ENCODE data around the gene TWIST2.

Gene TWIST2

DNA sequence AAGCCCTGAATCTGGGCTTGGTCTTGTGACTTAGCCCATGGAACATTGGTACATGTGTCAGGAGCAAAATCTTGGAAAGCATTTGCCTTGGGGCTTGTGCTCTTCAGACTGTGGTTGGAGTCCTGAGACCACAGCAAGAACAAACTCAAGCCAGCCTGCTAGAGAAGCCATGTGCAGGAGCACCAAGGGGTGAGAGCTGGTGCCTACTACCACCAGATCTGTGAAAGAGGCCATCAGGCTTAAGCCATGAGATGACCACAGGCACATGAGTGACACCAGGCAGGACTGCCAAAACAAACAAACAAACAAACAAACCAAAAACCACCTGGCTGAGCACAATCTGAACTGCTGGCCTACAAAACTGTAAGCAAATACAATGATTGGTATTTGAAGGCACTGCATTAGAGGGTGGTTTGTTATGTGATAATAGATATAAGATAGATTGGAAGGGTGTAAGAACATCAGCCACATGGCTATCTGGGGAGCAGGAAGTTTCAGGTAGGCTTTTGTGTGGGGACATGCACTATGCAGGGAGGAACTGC lies 9.0 kb upstream of the TWIST2 start:
- DNase-seq (ENCODE audit: low spot score): no peak

DNA sequence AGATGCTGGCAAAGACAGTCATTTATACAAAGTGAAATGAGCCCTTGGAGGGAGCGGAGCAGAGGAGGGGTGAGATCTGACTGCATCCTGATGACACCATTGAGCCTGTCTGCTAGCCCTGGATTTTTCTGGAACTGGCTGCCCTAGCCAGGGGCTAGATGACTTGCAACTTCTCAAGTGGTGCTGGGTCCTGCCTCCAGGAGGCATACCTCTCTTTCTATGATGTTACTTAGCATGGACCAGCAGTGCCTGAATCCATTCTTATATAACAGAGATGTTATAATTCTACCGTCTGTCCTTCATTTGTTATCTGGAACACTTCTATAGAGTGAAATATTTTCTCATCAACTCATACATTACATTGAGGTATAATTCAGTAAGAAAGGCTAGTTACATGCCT lies 8.5 kb upstream of the TWIST2 start:
- DNase-seq (ENCODE audit: low spot score): no peak

DNA sequence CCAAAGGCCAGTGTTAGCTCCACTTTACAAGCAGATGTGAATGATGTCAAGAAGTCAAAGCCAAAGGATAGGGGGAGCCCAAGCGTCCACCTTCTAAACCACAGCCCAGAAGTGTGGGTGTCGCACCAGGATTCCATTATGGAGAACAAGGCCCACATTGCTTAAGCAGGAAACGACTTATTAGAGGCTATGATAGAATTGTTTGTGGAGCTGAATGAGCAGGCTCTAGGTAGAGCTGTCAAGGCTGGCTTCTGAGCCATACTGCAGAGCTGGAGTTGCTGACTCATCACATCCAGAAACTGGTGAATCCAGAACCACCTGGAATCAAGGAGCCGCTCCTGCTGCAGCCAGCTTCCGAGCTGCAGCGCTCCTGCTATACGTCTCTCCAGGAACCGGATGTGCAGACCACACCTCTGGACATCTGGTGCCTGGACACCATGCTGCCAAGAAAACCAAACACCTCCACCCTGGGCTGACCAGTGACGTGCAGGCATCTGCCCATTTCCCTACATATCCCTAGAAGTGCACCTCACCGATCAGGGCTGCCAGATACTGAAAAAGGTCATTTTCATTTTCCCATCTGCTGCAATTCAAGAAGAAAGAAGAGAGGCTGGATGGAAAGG lies 6.2 kb upstream of the TWIST2 start:
- DNase-seq (ENCODE audit: low spot score): no peak

DNA sequence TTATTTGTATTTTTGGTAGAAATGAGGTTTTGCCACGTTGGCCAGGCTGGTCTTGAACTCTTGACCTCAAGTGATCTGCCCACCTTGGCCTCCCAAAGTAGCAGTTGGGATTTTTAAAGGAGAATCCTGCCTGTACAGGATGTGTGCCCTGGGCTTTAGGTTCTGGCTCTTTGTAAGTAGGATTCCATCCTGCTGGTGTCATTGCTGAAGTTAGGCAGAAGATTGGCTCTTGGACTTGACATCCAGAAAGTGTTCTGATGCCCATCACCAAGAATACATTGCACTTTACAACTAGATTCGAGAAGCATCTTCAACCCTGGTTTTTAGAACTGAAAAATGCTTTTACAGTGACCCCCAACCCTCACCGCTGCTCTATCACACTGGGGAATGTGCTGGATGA lies 4.4 kb upstream of the TWIST2 start:
- no peak for DNase-seq (ENCODE audit: low spot score)

DNA sequence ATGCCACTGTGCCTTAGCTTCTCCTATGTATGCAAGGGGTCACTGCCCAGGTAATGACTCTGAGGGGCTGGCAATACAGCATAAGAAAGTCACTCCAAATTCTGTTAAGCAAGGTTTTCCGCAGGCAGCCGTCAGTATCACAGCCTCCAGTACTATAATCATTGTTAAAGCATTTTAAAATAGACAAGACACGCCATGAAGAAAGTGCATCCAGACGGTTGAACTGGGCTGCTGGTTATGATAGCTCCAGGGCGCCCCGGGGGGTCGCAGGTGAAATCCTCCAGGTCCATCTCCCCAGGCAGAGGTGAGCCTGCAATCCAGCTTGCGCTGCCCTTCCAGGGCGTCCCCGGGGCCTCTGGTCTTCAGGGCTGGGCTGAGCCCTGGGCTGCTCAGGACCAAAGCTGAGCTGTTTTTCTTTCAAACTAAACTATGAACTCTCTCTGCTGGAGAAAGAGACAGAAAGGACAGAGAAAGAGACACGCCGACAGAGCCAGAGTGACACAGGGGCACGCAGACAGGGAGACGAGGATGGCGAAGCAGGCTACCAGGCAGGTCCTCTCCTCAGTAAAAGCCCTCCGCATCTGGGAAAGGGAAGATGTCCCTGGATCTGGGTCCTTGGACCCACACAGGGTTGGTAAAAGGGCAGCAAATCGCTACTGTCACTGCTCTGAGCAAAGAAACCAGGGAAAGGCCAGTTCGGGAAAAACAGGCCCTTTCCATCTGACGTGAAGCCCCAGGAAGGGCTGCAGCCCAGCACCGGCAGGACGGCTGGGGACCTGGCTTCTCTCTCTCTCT lies 2.1 kb upstream of the TWIST2 start:
- DNase-seq (ENCODE audit: low spot score): no peak

DNA sequence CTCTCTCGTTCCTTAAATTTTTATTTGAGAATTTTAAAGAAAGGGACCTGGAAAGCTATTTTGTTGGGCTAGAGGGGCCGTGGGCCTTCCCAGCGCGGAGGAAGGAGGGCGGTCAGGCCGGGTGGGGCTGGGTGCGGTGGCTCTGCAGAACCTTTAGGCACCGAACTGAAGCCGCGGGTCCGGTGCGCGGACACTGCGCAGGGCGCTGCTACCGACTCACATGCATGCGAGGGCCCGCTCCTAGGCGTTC lies 1.6 kb upstream of the TWIST2 start:
- DNase-seq (ENCODE audit: low spot score): no peak

DNA sequence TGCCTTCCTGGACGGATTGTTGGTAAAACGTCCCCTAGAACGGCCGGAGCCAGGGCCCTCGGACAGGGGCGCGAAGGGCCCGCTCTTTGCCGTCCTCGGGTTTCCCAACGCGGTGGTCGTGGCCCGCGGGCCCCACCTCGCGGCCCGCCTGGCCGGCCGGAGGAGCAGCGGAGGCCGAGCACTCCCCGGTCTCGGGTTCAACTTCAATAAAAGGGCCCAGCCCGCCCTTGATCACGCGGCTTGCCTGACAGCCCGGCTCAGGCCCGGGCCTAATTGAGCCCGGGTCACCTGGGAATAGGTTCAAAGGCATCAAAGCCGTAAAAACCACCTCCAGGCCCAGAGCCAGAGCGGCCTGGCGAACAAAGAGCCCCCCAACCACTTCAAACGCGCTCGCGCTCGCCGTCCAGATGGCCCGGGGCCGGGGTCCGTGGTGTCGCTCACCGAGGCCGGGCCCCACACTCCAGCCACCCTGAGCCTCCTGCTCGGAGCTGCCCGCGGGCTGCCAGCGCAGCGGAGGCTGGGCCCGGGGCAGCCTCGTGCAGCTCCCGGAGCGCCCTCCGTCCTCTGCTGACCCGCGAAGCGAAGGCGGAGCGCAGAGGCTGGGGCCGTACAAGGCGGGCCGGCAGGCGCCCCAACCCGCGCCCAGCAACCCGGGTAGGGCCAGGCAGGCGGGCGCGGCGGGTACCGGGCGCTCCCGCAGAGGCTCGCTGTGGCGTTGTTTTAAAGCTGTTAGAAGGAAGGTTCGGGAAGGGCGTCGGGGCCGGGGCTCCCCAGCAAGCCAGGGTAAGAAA lies 1.1 kb upstream of the TWIST2 start:
- no peak for DNase-seq (ENCODE audit: low spot score)

DNA sequence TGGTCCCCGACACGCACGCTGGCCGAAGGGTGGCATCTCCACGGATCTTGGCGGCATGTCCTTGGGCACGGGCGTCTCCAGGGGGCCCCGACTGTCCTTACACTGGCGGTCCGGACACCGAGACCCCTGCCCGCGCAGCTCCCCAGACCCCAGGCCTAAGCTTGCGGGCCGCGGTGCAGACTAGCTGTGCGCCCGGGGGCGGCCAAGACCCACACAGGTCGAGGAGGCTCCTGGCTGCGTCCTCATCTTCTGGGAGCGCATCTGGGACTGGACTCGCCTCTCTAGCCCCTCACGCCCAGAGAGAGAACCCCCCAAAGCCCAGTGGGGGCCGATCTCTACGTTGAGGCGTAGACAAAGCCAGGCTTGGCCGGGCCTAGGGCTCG lies 475 bp upstream of the TWIST2 start:
- DNase-seq (ENCODE audit: low spot score): no peak

DNA sequence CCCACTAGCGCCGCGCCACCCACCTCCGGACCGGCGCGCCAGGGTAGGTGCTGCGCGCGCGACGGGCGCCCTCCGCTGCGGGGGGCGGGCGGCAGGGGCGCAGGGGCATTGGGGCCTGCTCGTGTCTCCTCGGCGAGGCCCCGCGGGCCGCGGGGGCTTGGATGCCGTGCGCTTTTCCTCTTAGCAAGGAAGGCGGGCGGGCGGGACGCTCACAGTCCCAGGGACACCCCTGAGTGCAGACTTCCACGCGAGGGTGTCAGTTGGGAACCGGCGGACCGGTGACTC lies 748 bp downstream of the TWIST2 start:
- no peak for DNase-seq (ENCODE audit: low spot score)

DNA sequence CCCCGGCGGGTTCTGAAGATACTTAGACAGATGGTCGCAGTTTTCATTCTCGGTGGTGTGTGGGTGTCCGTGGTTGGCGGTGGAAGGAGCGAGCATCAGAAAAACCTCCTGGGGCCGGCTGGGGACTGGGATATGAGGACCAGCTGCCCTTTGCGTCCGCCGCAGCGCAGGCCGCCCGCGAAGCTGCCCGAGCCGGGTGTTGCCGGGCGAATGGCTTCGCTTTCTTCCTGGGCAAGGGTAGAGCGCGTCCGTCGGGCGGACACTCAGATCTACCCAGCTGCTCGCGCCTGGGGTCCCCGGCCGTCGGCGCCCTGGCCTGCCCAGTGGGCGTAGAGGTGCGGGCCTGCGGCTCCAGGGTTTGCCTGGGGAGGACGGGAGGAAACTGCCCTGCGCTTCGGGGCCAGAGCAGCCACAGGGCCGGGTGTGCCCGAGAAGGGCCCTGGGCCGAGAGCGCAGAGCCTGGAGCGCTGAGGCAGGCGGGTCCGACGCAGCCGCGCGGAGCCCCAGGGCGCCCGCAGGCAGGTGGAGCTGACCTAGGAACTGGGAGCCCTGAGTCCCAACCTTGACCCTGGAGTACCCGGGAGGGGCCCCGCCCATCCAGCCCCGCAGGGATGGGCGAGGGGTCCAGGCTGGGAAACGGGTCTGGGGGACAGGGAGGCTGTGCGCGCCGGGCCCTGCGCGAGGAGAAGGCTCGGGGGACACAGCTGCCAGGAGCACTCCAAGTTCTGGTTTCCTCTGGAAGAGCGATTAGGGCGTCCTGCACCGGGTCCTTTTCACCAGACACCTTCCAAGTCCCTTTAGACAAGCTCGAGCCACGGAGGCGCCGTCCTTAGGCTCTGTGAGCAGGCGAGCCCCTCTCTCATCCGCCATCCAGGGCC lies 1.3 kb downstream of the TWIST2 start:
- DNase-seq (ENCODE audit: low spot score): no peak

DNA sequence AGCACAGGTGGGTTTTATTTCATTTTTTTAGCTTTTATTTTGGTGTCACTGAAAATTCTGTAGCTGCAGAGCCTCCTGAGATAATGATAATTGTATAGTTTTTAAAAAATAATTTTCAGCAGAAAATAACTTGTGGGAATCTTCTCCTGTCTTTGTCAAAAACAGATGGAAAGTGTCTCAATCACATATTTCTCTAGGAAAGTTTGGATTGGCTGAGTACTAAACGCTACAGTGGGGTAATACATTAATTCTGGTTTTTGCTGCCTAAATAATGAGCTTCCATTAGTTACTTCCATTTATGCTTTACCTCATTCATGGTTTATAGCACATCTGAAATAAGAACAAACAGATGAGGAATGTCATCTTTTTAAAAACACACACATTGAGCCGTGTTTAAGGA lies 2.2 kb downstream of the TWIST2 start:
- DNase-seq (ENCODE audit: low spot score): no peak

DNA sequence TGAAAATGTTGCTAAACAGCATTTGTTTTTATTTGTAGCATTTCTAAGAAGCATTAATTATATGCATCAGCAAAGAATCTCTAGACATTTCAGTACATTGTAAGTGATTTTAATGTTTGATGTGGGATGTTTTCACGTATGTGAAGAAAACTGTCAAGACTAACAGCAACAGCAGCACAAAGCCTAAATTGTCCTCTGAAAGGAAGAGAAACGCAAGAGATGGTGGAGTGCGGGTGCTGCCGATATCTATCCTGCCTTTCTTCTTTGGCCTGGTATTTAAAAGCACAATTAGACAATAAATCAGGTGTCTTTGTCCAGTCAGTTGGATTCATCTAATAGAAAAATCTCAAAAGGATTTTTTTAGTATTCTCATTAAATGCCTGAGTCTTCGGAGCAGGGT lies 3.1 kb downstream of the TWIST2 start:
- DNase-seq (ENCODE audit: low spot score): no peak

DNA sequence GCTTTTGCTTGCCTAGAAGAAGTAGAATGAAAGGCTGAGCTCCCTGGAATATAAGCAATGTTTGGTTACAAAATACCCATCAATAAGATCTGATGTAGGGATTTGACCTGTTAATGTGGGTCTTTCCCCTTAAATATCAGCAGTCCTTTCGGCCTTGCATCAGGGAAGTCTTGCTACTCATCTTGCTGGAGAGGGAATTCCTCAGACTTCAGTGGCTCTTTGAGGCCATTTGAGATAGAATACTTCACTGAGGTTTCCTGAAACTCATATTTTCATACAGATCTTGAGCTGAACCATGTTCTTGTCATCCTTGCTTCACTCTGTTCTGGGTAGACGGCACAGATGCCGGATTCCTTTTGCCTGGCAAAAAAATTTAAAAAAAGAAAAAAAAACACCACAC lies 3.9 kb downstream of the TWIST2 start:
- DNase-seq (ENCODE audit: low spot score): no peak

DNA sequence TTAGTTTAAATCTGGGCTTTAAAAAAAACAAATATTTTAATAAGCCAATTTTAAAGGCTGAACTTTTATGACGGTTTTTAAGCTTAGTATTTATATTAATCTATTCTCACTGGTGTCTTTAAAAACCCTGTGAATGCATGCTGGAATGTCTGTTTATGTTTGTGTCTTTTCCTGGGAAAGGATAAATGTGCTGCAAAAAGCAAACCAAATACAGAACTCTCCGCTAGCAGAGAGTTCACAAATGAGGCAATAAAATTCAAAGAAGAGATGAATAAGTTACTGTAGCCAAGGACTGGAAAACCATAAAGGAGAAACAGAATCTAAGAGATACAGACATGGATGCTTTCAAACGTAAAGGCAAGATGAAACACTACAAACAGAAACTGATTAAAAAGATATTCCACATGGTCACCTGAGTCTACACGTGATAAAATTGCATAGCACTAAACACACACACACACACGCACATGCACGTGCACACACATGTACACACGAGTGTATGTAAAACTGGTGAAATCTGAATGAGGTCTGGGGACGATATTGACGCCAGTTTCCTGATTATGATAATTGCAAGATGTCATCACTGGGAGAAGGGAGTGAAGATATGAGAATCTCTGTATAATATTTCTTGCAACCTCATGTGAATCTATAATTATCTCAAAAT lies 4.5 kb downstream of the TWIST2 start:
- no peak for DNase-seq (ENCODE audit: low spot score)

DNA sequence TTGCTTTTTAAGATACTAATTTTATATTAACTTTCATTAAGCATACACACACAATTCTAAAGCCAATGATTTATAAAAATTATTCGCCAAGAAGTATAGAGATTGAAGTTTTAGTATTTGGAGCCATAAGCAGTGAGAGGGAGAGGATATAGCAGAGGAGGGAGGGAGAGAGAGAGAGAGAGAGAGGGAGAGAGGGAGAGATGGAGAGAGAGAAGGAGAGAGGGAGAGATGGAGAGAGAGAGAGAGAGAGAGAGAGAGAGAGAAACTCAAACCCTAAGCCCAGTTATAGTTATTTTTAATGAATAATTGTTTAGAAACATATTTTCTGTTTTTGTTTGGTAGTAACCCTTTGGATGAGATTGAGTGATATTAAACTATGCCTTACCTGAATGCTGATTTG lies 5.3 kb downstream of the TWIST2 start:
- no peak for DNase-seq (ENCODE audit: low spot score)

DNA sequence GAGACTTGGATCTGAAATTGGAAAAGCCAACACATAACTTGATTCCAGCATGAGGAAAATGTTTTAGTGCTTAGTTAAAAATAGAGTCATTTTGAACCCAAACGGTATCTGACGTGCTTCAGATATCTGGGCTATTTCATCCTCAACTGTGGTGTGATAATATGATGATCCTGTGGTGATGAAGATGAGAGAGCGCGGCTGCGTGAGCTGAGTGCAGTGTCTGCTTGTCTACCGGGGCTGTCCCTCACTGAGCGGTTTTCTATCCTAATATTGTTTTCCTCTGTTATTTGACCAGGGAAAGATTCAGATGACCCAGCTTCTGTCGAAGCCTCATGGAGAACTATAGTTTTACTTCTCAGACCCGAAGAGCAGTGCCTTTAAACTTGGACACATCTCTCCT lies 5.8 kb downstream of the TWIST2 start:
- no peak for DNase-seq (ENCODE audit: low spot score)

DNA sequence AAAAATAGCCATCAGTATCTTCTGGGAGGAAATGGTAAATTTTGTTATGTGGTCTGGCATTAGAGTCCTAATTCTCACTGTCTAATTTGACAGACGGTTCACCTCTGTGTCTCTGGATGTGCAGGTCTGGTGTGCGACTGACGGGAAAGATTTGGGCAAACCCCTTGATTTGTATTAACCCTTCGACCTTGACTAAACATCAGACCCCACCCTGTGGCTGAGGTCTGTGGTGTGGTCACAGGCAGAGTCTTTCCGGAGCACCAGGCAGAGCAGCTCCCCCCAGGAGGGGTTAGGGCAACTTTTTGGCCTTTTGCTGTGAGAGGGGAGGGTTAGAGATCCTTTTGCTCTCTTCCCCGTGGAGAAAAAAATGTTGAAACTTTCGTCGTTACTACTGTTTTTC lies 6.4 kb downstream of the TWIST2 start:
- no peak for DNase-seq (ENCODE audit: low spot score)

DNA sequence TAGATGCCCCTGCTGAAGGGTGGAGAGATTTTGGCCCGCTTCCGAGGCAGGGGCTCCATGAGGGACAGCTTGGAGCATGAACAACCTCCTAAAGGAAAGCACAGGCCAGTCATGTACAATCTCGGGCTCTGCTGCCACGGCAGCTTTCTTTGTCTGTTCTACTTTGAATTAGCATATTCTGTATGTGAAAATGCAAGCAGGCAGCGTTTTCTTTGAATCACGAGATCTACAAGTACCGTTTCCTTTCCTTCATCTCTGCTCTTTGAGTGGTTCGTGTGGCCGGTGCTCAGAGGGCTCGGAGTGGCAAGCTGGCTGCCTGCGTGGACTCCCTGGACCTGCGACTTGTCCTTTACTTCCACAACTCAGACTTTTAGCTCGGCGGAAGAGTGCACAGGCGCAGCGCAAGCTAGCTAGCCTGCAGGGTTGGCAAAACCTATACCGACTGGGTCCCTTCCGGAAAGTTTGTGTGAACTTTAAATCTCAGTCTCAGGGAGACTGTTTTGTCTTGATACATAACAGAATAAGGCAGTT lies 6.9 kb downstream of the TWIST2 start:
- no peak for DNase-seq (ENCODE audit: low spot score)

DNA sequence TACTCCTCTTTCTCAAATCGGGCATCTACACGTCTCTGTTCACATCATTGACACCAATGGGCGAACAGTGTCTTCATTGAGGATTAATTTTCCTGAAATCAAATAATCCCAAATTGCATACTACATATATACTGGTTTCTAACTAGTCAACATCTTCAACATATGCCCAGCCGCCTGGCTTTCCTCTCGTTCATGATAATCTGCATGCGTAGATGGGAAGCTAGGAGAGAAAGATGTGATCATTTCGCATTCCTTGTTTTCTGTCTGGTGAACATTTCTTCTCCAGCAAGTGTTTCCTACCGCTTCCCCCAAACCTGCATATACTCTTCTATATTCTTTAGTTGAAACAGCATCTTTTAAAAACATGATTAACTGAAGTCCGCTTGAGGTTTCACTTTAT lies 7.4 kb downstream of the TWIST2 start:
- DNase-seq (ENCODE audit: low spot score): no peak

DNA sequence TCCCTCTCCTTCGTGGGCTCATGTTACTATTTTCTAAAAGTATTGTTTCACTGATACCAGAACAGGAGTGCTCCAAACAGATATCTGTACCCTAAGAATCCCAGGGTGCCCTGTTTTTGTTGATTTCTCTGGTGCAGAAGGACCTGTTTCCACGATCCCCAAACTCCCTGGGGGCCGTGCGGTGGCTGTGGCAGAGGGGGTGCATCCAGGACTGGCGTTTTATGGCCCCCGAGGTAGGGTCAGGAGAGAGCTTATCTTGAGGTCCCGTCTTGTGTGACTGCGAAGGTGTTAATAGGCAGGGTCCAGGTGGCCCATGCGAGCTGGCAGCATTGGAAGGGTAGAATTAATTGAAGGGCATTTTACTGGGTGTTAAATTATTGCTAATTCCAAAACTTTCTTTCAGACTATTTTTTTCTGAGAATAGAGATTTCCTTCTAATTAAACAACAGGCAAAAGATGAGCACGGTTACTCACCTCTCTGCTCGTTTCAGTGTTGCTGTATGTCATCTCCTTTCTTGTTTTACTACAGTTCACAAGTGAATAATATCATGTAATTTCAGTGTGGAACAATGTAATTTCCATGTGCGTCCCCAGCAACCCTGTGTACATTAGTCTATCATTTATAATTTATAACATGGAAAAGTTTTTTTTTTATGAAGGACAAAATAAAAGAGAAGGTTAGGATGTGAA lies 8.2 kb downstream of the TWIST2 start:
- no peak for DNase-seq (ENCODE audit: low spot score)

Data from LoVo (cell line).